HG02642 (cell line): ENCODE data around the gene EZH2.

ENCODE experiments used
- ATAC-seq: cut with Tn5 transposase; IDR thresholded peaks from one replicate; pipeline ENCODE4 v1.9.1; 2021; ENCODE audit warnings: mild to moderate bottlenecking; ENCODE audit not compliant: unreplicated experiment, poor library complexity

The EZH2 gene

GRCh38 chr7:148783801-148784527, 100.1 kb downstream of the EZH2 start:
- no peak for ATAC-seq

- ATAC-seq: no peak
Observed at GRCh38 chr7:148782757-148783456, 101.2 kb downstream of the EZH2 start.

- ATAC-seq: no peak
Observed at GRCh38 chr7:148774471-148774870, 109.6 kb downstream of the EZH2 start.

GRCh38 chr7:148773334-148773733, 110.8 kb downstream of the EZH2 start:
- ATAC-seq: peak; percentile 81

GRCh38 chr7:148772297-148773089, 111.6 kb downstream of the EZH2 start:
- ATAC-seq: no peak

DNA sequence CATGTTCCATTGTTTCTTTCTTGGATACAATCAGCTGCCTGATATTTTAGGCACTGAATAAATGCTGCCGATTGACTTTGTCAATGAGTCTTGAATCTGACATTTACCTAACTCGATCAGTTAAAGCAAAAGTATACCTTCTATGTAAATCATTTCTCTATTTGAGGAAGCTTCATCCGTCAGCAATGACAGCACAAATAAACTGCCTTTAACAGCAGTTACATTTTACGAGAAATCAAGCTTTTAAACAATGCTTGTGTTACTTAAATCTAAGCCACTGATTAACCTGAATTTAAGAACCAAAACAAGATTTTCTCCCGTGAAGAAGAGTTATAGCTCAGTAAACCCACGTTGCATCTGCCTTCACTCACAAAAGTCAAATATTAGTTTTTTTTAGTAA, 114.1 kb downstream of the EZH2 start:
- no peak for ATAC-seq

- ATAC-seq: no peak
Observed at GRCh38 chr7:148763622-148764021, 120.5 kb downstream of the EZH2 start.

DNA sequence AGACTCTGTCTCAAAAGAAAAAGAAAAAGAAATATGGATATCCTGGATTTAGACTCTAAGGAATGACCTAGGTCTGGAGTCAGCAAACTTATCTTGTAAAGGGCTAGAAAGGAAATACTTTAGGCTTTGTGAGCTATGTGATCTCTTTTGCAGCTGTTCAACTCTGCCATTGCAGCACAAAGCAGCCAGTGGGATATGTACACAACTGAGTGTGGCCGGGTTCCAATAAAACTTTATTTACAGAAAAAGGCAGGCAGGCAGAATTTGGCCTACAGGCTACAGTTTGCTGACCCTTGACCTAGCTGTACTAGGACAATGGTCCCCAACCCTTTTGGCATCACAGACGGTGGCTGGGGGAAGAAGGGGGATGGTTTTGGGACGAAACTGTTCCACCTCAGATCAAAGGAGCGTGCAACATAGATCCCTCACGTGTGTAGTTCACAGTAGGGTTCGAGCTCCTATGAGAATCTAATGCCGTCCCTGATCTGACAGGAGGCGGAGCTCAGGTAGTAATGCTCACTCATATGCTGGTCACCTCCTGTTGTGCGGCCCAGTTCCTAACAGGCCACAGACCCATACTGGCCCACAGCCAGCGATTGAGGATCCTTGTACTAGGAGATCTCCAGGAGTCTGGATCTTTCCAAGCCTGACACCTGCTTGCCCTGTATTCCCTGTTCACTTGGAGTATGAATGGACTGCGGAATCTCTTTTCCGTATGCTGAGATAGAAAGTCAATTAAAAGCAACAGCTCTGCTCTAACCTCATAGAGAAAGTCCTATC, 122.4 kb downstream of the EZH2 start:
- ATAC-seq: no peak
